ENCODE data around the gene SELENOO. TPM values are rescaled to one million over a fixed set of nuclear protein-coding genes. Genes with fewer than 3 reads are reported as not detected.

SELENOO gene
- total RNA-seq, 1 experiment from 2014 or later = 34.3 TPM

DNA sequence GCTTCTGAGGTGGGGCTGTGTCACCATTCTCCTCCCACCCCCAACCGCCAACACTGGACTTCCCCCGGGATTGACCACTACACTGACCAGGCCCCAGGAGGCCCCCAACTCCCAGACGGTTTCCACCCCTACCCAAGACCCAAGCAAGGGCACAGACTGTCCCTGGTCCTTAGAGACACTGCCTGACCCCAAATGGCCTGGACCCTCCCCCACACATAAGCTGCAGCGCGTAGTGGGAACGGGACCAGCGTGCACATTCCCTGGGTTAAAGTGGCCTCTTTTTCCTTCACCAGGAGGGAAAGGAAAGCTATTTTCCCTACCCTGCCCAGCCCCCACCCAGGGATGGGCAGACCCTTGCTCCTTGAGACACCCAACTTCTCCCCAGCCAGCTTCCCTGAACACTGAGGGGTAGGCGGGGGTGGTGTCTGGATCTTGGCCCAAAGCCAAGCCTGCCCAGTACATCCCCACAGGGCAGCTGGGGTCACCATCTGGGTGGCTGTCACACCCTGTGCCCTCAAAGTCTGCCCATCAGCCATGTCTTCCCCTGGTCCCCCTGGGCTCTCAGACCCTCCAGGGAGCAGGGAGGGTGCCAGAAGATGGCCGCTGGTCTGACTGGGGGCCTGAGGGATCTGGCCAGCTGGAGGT, 62.3 kb downstream of the SELENOO start:
- no TSS peak for BruUV-seq (replicated peaks)
- H3K36me3 ChIP-seq (ENCODE audit: control insufficient read depth, insufficient read depth, low read length) = no peaks in the 10 kb centered on the region; the same call in 1 of the 2 replicates
- no peaks in the 10 kb centered on the region for H3K27me3 ChIP-seq (ENCODE audit: control insufficient read depth, insufficient read depth, low read length)
- no peaks in the 10 kb centered on the region for H3K9me3 ChIP-seq (ENCODE audit: control insufficient read depth, insufficient read depth, low read depth, low read length)
- H3K27ac ChIP-seq (ENCODE audit: low read length) = peak overlapping the region; percentile 85
- TF ChIP-seq, protein P1, sequence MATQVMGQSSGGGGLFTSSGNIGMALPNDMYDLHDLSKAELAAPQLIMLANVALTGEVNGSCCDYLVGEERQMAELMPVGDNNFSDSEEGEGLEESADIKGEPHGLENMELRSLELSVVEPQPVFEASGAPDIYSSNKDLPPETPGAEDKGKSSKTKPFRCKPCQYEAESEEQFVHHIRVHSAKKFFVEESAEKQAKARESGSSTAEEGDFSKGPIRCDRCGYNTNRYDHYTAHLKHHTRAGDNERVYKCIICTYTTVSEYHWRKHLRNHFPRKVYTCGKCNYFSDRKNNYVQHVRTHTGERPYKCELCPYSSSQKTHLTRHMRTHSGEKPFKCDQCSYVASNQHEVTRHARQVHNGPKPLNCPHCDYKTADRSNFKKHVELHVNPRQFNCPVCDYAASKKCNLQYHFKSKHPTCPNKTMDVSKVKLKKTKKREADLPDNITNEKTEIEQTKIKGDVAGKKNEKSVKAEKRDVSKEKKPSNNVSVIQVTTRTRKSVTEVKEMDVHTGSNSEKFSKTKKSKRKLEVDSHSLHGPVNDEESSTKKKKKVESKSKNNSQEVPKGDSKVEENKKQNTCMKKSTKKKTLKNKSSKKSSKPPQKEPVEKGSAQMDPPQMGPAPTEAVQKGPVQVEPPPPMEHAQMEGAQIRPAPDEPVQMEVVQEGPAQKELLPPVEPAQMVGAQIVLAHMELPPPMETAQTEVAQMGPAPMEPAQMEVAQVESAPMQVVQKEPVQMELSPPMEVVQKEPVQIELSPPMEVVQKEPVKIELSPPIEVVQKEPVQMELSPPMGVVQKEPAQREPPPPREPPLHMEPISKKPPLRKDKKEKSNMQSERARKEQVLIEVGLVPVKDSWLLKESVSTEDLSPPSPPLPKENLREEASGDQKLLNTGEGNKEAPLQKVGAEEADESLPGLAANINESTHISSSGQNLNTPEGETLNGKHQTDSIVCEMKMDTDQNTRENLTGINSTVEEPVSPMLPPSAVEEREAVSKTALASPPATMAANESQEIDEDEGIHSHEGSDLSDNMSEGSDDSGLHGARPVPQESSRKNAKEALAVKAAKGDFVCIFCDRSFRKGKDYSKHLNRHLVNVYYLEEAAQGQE (IDR thresholded peaks at IDR 0.05; ENCODE audit: insufficient read depth in 1 of 2, low read depth in 2 of 2, low read length in 1 of 2) = no peak
- TF ChIP-seq TCF7L2 (IDR thresholded peaks at IDR 0.05; ENCODE audit: low read depth, low read length) = no peak
- no peak for TF ChIP-seq SIN3A (IDR thresholded peaks at IDR 0.05; ENCODE audit: borderline replicate concordance, insufficient read depth, low read depth, low read length)
- TF ChIP-seq, protein P2, sequence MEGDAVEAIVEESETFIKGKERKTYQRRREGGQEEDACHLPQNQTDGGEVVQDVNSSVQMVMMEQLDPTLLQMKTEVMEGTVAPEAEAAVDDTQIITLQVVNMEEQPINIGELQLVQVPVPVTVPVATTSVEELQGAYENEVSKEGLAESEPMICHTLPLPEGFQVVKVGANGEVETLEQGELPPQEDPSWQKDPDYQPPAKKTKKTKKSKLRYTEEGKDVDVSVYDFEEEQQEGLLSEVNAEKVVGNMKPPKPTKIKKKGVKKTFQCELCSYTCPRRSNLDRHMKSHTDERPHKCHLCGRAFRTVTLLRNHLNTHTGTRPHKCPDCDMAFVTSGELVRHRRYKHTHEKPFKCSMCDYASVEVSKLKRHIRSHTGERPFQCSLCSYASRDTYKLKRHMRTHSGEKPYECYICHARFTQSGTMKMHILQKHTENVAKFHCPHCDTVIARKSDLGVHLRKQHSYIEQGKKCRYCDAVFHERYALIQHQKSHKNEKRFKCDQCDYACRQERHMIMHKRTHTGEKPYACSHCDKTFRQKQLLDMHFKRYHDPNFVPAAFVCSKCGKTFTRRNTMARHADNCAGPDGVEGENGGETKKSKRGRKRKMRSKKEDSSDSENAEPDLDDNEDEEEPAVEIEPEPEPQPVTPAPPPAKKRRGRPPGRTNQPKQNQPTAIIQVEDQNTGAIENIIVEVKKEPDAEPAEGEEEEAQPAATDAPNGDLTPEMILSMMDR (IDR thresholded peaks at IDR 0.05) = no peak
- TF ChIP-seq POLR2AphosphoS5 (IDR thresholded peaks at IDR 0.05; ENCODE audit: low read depth, low read length) = no peak
- no peak overlapping the region for H3K4me3 ChIP-seq (ENCODE audit: low read depth in 2 of 2, low read length in 2 of 2)
- ATAC-seq (no peak), DNase-seq (ENCODE audit: low read depth, low spot score) (no peak)
- H3K4me1 ChIP-seq (ENCODE audit: control insufficient read depth, insufficient read depth, low read length) = peaks cover 32% of the 10 kb centered on the region
- ChIA-PET POLR2A (no interaction called here), CTCF (interaction anchor here (0.6 kb wide), 1 partner anchor 9 kb away, joined by 4 read pairs; no protein-coding TSS in a partner anchor)
- intact Hi-C loops (cut with micrococcal nuclease; ENCODE audit: unreplicated experiment) (no loop called here), in situ Hi-C loops (cut with HindIII; ENCODE audit: low pct_unique_long_range_greater_than_20kb, low sequenced_read_pairs) (no loop called here)

DNA sequence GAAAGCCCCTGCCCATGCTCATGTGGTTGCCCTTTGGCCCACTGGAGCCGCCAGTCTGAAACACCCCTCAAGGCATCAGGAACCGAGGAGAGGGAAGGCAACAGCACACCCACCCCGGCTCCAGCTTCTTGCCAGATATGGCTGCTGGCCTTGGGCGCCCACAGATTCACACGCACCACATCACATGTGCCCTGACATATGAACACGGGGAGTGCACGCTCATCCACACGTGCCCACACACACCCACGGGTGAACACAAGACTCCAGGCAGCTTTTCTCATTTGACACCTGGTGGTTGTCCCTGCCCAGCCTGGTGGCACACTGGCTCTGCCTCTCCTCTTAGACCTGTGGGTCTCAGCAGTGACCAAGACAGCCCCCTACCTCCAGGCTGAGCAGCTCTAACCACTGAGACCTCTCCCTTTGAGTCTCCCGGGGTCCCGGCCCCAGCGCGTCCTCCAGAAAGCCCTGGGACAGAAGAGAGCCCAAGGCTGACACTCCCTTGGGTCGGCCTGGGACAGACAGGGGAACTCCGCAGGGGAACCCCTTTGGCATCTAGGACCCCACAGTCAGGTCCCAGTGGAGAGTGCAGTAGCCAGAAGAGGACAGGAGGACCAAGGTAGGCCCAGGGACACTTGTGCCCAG, 63.4 kb downstream of the SELENOO start:
- H3K27ac ChIP-seq (ENCODE audit: low read length) = no peak overlapping the region
- DNase-seq (ENCODE audit: low read depth, low spot score) (no peak), ATAC-seq (no peak)
- no peaks in the 10 kb centered on the region for H3K27me3 ChIP-seq (ENCODE audit: control insufficient read depth, insufficient read depth, low read length)
- H3K9me3 ChIP-seq (ENCODE audit: control insufficient read depth, insufficient read depth, low read depth, low read length) = no peaks in the 10 kb centered on the region
- TF ChIP-seq, protein P1 (IDR thresholded peaks at IDR 0.05; ENCODE audit: insufficient read depth in 1 of 2, low read depth in 2 of 2, low read length in 1 of 2) = no peak
- TF ChIP-seq SIN3A (IDR thresholded peaks at IDR 0.05; ENCODE audit: borderline replicate concordance, insufficient read depth, low read depth, low read length) (no peak), POLR2AphosphoS5 (IDR thresholded peaks at IDR 0.05; ENCODE audit: low read depth, low read length) (no peak), TCF7L2 (IDR thresholded peaks at IDR 0.05; ENCODE audit: low read depth, low read length) (no peak)
- TF ChIP-seq, protein P2 (IDR thresholded peaks at IDR 0.05) = no peak
- in situ Hi-C loops (cut with HindIII; ENCODE audit: low pct_unique_long_range_greater_than_20kb, low sequenced_read_pairs) = no loop called here
- no peaks in the 10 kb centered on the region; the same call in 1 of the 2 replicates for H3K36me3 ChIP-seq (ENCODE audit: control insufficient read depth, insufficient read depth, low read length)
- no TSS peak for BruUV-seq (replicated peaks)
- intact Hi-C loops (cut with micrococcal nuclease; ENCODE audit: unreplicated experiment) = no loop called here
- POLR2A ChIA-PET = interaction anchor here (0.5 kb wide), 1 partner anchor 73 kb away, joined by 3 read pairs; no protein-coding TSS in a partner anchor
- CTCF ChIA-PET = no interaction called here
- H3K4me1 ChIP-seq (ENCODE audit: control insufficient read depth, insufficient read depth, low read length) = peaks cover 24% of the 10 kb centered on the region
- H3K4me3 ChIP-seq (ENCODE audit: low read depth in 2 of 2, low read length in 2 of 2) = no peak overlapping the region
